Right atrium auricular region (tissue), 2 donors: ENCODE results near the gene RTN1. TPM values are rescaled to one million over a fixed set of nuclear protein-coding genes. Genes with fewer than 3 reads are reported as not detected.

Experiments used
- DNase-seq: peaks from one replicate; pipeline ENCODE4 v3.0.0-alpha.2; 2019; ENCODE audit warnings: low spot score
- H3K27ac ChIP-seq, 2 donors: fragments of 200-600 bp; sonication (generic); 1 replicate in 1 of 2; 2 replicates in 1 of 2; pipeline ENCODE4 v1.5.1; 2016 to 2019
- H3K27me3 ChIP-seq, 2 donors: fragments of 200-600 bp; sonication (generic); one replicate each; pipeline versions ENCODE4 v1.5.1 to v1.6.0; 2017 to 2019
- H3K36me3 ChIP-seq: fragments of 200-600 bp; sonication (generic); one replicate; pipeline ENCODE4 v1.5.1; 2016
- H3K4me1 ChIP-seq, 2 donors: fragments of 200-600 bp; sonication (generic); one replicate each; pipeline versions ENCODE4 v1.5.1 to v1.6.0; 2017 to 2019
- H3K4me3 ChIP-seq, 2 donors: fragments of 200-600 bp; sonication (generic); 1 replicate in 1 of 2; 2 replicates in 1 of 2; pipeline ENCODE4 v1.5.1; 2017 to 2019; ENCODE audit warnings: mild to moderate bottlenecking in 1 of 2, moderate library complexity in 1 of 2
- H3K9me3 ChIP-seq, 2 donors: fragments of 200-600 bp; sonication (generic); one replicate each; pipeline ENCODE4 v1.5.1; 2019
- CTCF ChIP-seq, 2 donors: fragments of 200-600 bp; sonication (generic); IDR thresholded peaks; one replicate each; pipeline ENCODE4 v1.5.1; 2019; ENCODE audit warnings: antibody characterized with exemption in 2 of 2
- total RNA-seq, 2 donors: library from RNA; depleted of rRNA; stranded (reverse); fragments of >200 nt; gene quantifications; one replicate each; pipeline ENCODE4 v1.1.0, GENCODE V29; 2016

Gene RTN1
- total RNA-seq, 2 donors from 2014 or later = 1.3 to 2.7 TPM

GRCh38 chr14:59570122-59570521, 300.5 kb downstream of the RTN1 start:
- H3K27me3 ChIP-seq = no peaks in the 10 kb centered on the region
- no peak overlapping the region for H3K4me3 ChIP-seq
- no peaks in the 10 kb centered on the region for H3K4me1 ChIP-seq
- DNase-seq = no peak
- H3K27ac ChIP-seq = no peak overlapping the region
- H3K9me3 ChIP-seq = no peaks in the 10 kb centered on the region
- no peak for TF ChIP-seq CTCF (IDR thresholded peaks at IDR 0.05)
- no peaks in the 10 kb centered on the region for H3K36me3 ChIP-seq

- no peak for DNase-seq
- H3K27ac ChIP-seq = no peak overlapping the region
- no peaks in the 10 kb centered on the region for H3K9me3 ChIP-seq
- no peaks in the 10 kb centered on the region for H3K27me3 ChIP-seq
- no peak overlapping the region for H3K4me3 ChIP-seq
- no peak for TF ChIP-seq CTCF (IDR thresholded peaks at IDR 0.05)
- H3K36me3 ChIP-seq = no peaks in the 10 kb centered on the region
- H3K4me1 ChIP-seq = no peaks in the 10 kb centered on the region
These were observed 303.9 kb downstream of the RTN1 start for GRCh38 chr14:59566725-59567124.

- no peaks in the 10 kb centered on the region for H3K9me3 ChIP-seq
- no peak for DNase-seq
- H3K27ac ChIP-seq = no peak overlapping the region
- no peak for TF ChIP-seq CTCF (IDR thresholded peaks at IDR 0.05)
- H3K36me3 ChIP-seq = no peaks in the 10 kb centered on the region
- H3K4me3 ChIP-seq = no peak overlapping the region
- H3K27me3 ChIP-seq = no peaks in the 10 kb centered on the region
- no peaks in the 10 kb centered on the region for H3K4me1 ChIP-seq
These were observed 304.3 kb downstream of the RTN1 start for GRCh38 chr14:59566296-59566695.

- H3K4me1 ChIP-seq = no peaks in the 10 kb centered on the region
- no peaks in the 10 kb centered on the region for H3K9me3 ChIP-seq
- no peak for DNase-seq
- no peak for TF ChIP-seq CTCF (IDR thresholded peaks at IDR 0.05)
- no peak overlapping the region for H3K4me3 ChIP-seq
- no peaks in the 10 kb centered on the region for H3K27me3 ChIP-seq
- no peaks in the 10 kb centered on the region for H3K36me3 ChIP-seq
- no peak overlapping the region for H3K27ac ChIP-seq
These were observed 305.5 kb downstream of the RTN1 start for GRCh38 chr14:59565087-59565486.

GRCh38 chr14:59564366-59564765, 306.2 kb downstream of the RTN1 start:
- H3K36me3 ChIP-seq = no peaks in the 10 kb centered on the region

More at GRCh38 chr14:59564366-59564765, 306.2 kb downstream of the RTN1 start:
- Histone ChIP-seq H3K9me3 (no peaks in the 10 kb centered on the region), H3K27me3 (no peaks in the 10 kb centered on the region), H3K4me3 (no peak overlapping the region), H3K27ac (no peak overlapping the region), H3K4me1 (no peaks in the 10 kb centered on the region)
- TF ChIP-seq CTCF (IDR thresholded peaks at IDR 0.05) = no peak
- DNase-seq = no peak
